Mesendoderm (in vitro differentiated cells): ENCODE measurements around the gene CTNND2.
"Not testable (repeated sequence)": the region's sequence is repeated elsewhere in the genome, so short reads cannot be mapped to it uniquely, and the experiment has no call there.

Experiments used
- DNase-seq: peaks from one replicate; pipeline ENCODE4 v3.0.0; 2013
- H2AK5ac ChIP-seq: 2 replicates; pipeline ENCODE4 v1.6.1; 2013; ENCODE audit warnings: low read length, inconsistent platforms
- H2BK120ac ChIP-seq: 2 replicates; pipeline ENCODE4 v1.6.1; 2013; ENCODE audit warnings: low read depth, mild to moderate bottlenecking, low read length, moderate library complexity, mixed read lengths
- H2BK15ac ChIP-seq: replicated peaks from 2 replicates; pipeline ENCODE4 v1.6.1; 2013; ENCODE audit warnings: low read depth, mild to moderate bottlenecking, moderate library complexity
- H2BK5ac ChIP-seq: 2 replicates; pipeline ENCODE4 v1.6.1; 2013; ENCODE audit warnings: low read length, inconsistent platforms
- H3K18ac ChIP-seq: 2 replicates; pipeline ENCODE4 v1.6.1; 2013; ENCODE audit warnings: mild to moderate bottlenecking, low read length, mixed read lengths
- H3K23ac ChIP-seq: one replicate; pipeline ENCODE4 v1.6.1; 2013; ENCODE audit warnings: low read length
- H3K27ac ChIP-seq: 2 replicates; pipeline ENCODE4 v1.5.1; 2013; ENCODE audit warnings: low read depth, mild to moderate bottlenecking, inconsistent platforms, low read length, moderate library complexity
- H3K27me3 ChIP-seq: 2 replicates; pipeline ENCODE4 v1.6.1; 2013; ENCODE audit warnings: low read length, control low read depth, mild to moderate bottlenecking, inconsistent platforms; ENCODE audit not compliant: insufficient read depth, poor library complexity
- H3K36me3 ChIP-seq: 2 replicates; pipeline ENCODE4 v1.6.1; 2013; ENCODE audit warnings: low read length, inconsistent platforms; ENCODE audit not compliant: control insufficient read depth, insufficient read depth
- H3K4ac ChIP-seq: one replicate; pipeline ENCODE4 v1.6.1; 2013; ENCODE audit warnings: low read depth, mild to moderate bottlenecking, low read length, moderate library complexity
- H3K4me1 ChIP-seq: 2 replicates; pipeline ENCODE4 v1.6.1; 2013; ENCODE audit warnings: low read depth, low read length, inconsistent platforms; ENCODE audit not compliant: control insufficient read depth
- H3K4me2 ChIP-seq: 2 replicates; pipeline ENCODE4 v1.6.1; 2013; ENCODE audit warnings: low read length
- H3K4me3 ChIP-seq: 2 replicates; pipeline ENCODE4 v1.5.1; 2013; ENCODE audit warnings: mild to moderate bottlenecking, low read length
- H3K56ac ChIP-seq: one replicate; pipeline ENCODE4 v1.6.1; 2013; ENCODE audit warnings: low read length
- H3K79me1 ChIP-seq: 2 replicates; pipeline ENCODE4 v1.6.1; 2013; ENCODE audit warnings: low read length, inconsistent platforms
- H3K79me2 ChIP-seq: 2 replicates; pipeline ENCODE4 v1.6.1; 2013; ENCODE audit warnings: mild to moderate bottlenecking, low read length; ENCODE audit not compliant: control insufficient read depth, insufficient read depth
- H3K9ac ChIP-seq: 2 replicates; pipeline ENCODE4 v1.6.1; 2013; ENCODE audit warnings: low read length, inconsistent platforms
- H4K5ac ChIP-seq: one replicate; pipeline ENCODE4 v1.6.1; 2013; ENCODE audit warnings: low read length
- H4K8ac ChIP-seq: one replicate; pipeline ENCODE4 v1.6.1; 2013; ENCODE audit warnings: low read depth, mild to moderate bottlenecking, control low read depth, low read length, moderate library complexity
- WGBS: extraction: QIAGEN DNeasy Blood & Tissue Kit; methylation state at CpG from one replicate; pipeline ENCODE4 v1.1.7; 2013; ENCODE audit warnings: low lambda C conversion rate, missing lambda C conversion rate; ENCODE audit not compliant: insufficient coverage; ENCODE audit errors: extremely low coverage; 5-methylcytosine and 5-hydroxymethylcytosine counted together

CTNND2 gene

DNA sequence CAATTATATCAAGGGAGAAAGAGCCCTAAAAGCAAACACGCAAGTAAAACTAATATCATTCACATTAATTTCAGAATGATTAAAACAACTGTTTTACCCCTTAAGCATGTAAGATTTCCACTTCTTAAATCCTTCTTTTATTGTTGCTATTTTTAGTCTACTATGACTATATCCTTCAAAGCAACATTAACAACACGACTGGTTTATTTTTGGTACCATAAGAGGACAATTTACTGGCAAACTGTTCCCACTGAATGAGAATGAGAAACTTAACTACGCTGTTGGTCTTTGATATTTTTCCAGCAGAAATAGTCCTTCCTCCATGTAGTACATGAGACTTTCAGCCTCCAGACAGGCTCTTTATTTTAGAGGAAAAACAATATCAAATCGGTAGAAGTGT lies 281.5 kb downstream of the CTNND2 start:
- no peak overlapping the region for H2BK5ac ChIP-seq
- H3K4me2 ChIP-seq, result no peak overlapping the region
- DNase-seq, result no peak
- no peak overlapping the region for H3K27ac ChIP-seq
- no peak overlapping the region for H3K23ac ChIP-seq
- H3K4me1 ChIP-seq, result no peaks in the 10 kb centered on the region
- no peak overlapping the region for H3K18ac ChIP-seq
- no peak overlapping the region for H3K9ac ChIP-seq
- no peak overlapping the region for H3K4me3 ChIP-seq
- no peak overlapping the region for H4K5ac ChIP-seq
- no peaks in the 10 kb centered on the region for H3K36me3 ChIP-seq
- no peak overlapping the region for H3K56ac ChIP-seq
- no peak overlapping the region for H2AK5ac ChIP-seq
- H3K27me3 ChIP-seq, result no peaks in the 10 kb centered on the region
- H2BK15ac ChIP-seq, result no peak overlapping the region
- no peak overlapping the region for H4K8ac ChIP-seq
- no peak overlapping the region for H2BK120ac ChIP-seq
- no peak overlapping the region for H3K4ac ChIP-seq
- H3K79me1 ChIP-seq, result no peaks in the 10 kb centered on the region
- no CpG with 5 or more reads among the region's 4 CpGs for WGBS
- H3K79me2 ChIP-seq, result no peaks in the 10 kb centered on the region

DNA sequence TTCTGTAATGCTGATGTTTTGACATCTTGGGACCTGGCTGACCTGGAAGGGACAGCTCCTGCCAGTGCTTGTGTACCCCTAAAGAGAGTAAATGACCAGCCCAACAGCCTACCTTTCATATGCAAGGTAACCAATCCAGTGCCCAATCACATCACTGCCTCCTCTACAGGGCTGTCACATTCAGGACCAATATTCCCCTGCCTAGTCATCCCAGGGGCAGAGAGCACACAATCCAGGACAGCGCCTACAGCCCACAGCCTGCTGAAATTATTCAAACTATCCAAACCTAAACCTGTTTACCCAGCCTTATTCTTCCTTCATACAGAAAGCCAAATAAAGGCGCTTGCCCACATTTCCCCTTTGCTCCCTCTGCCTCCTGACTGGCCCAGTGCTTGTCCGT lies 284.1 kb downstream of the CTNND2 start:
- no peaks in the 10 kb centered on the region for H3K79me1 ChIP-seq
- H3K4me2 ChIP-seq, result no peak overlapping the region
- H2AK5ac ChIP-seq, result no peak overlapping the region
- H2BK5ac ChIP-seq, result no peak overlapping the region
- H3K23ac ChIP-seq, result no peak overlapping the region
- no peaks in the 10 kb centered on the region for H3K36me3 ChIP-seq
- H3K79me2 ChIP-seq, result no peaks in the 10 kb centered on the region
- no peak overlapping the region for H3K4ac ChIP-seq
- H3K56ac ChIP-seq, result no peak overlapping the region
- H2BK15ac ChIP-seq, result no peak overlapping the region
- no peak for DNase-seq
- H3K27ac ChIP-seq, result no peak overlapping the region
- H4K8ac ChIP-seq, result no peak overlapping the region
- no CpG with 5 or more reads among the region's 3 CpGs for WGBS
- H3K18ac ChIP-seq, result no peak overlapping the region
- H2BK120ac ChIP-seq, result no peak overlapping the region
- H3K4me1 ChIP-seq, result no peaks in the 10 kb centered on the region
- H3K27me3 ChIP-seq, result no peaks in the 10 kb centered on the region
- H3K9ac ChIP-seq, result no peak overlapping the region
- no peak overlapping the region for H3K4me3 ChIP-seq
- no peak overlapping the region for H4K5ac ChIP-seq

DNA sequence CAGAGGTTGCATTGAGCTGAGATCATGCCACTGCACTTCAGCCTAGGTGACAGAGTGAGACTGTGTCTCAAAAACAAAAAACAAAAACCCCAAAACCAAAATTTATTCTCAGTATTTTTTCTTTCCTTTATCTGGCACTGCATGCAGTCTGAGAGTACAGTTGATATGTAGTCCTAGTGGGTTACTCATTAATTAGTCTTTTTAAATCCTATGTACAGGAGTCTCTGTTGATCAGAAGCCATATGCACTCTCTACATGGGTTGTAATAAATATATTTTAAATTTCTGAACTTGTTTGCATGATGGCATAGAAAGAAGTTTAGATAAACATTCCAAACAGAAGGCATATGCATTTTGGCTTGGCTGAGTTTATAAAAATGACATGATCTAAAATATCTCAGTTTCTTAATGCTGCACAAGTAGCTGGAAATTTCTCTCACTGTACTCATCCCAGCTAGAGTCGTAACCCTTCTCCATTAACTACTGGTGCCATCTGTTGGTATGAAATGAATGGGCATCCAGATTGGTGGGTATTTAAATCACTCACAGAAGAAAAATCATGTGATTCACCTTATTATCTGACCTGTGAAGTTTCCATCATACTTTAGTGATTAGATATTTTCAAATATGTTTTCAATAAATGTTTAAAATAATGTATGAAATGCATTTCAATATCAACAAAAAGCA lies 284.8 kb downstream of the CTNND2 start:
- H3K56ac ChIP-seq, result no peak overlapping the region
- no peak overlapping the region for H3K4ac ChIP-seq
- no peak overlapping the region for H2AK5ac ChIP-seq
- no peak overlapping the region for H3K4me2 ChIP-seq
- no peaks in the 10 kb centered on the region for H3K36me3 ChIP-seq
- no peak overlapping the region for H3K23ac ChIP-seq
- H3K27ac ChIP-seq, result no peak overlapping the region
- no peak overlapping the region for H3K18ac ChIP-seq
- H3K4me1 ChIP-seq, result no peaks in the 10 kb centered on the region
- no peak overlapping the region for H2BK15ac ChIP-seq
- no peak overlapping the region for H3K9ac ChIP-seq
- no peak overlapping the region for H4K5ac ChIP-seq
- peak; percentile 28 for DNase-seq
- no peaks in the 10 kb centered on the region for H3K79me1 ChIP-seq
- H4K8ac ChIP-seq, result no peak overlapping the region
- no peak overlapping the region for H3K4me3 ChIP-seq
- H3K79me2 ChIP-seq, result no peaks in the 10 kb centered on the region
- WGBS, result no CpG with 5 or more reads among the region's 1 CpG
- H2BK5ac ChIP-seq, result no peak overlapping the region
- no peaks in the 10 kb centered on the region for H3K27me3 ChIP-seq
- H2BK120ac ChIP-seq, result no peak overlapping the region

DNA sequence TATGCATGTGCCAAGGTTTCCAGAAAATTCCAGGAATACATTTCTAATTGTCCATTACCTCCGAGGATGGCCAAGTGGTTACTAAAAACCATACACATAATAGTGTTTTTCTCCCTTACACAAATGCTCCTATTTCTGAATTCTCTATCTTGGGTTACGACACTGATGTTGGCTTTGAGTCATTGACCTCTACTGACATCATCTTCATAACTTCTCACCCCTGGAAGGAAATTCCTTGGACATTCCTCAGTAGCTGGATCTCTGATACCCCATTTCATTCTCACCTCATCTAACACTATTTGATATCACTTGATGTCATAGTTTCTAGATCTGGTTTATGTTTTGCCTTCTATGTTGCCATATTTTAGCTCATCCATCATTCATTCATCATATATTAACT lies 287.2 kb downstream of the CTNND2 start:
- Histone ChIP-seq H2AK5ac (no peak overlapping the region), H3K23ac (no peak overlapping the region), H3K79me1 (no peaks in the 10 kb centered on the region), H2BK15ac (no peak overlapping the region), H4K8ac (no peak overlapping the region), H3K79me2 (no peaks in the 10 kb centered on the region), H3K4me3 (no peak overlapping the region), H3K56ac (no peak overlapping the region), H3K27ac (no peak overlapping the region), H3K4ac (no peak overlapping the region), H3K4me2 (no peak overlapping the region), H4K5ac (no peak overlapping the region), H3K36me3 (no peaks in the 10 kb centered on the region), H3K27me3 (no peaks in the 10 kb centered on the region), H3K9ac (no peak overlapping the region), H3K4me1 (no peaks in the 10 kb centered on the region), H3K18ac (no peak overlapping the region), H2BK120ac (no peak overlapping the region), H2BK5ac (no peak overlapping the region)
- WGBS, result no CpG with 5 or more reads among the region's 2 CpGs
- no peak for DNase-seq

DNA sequence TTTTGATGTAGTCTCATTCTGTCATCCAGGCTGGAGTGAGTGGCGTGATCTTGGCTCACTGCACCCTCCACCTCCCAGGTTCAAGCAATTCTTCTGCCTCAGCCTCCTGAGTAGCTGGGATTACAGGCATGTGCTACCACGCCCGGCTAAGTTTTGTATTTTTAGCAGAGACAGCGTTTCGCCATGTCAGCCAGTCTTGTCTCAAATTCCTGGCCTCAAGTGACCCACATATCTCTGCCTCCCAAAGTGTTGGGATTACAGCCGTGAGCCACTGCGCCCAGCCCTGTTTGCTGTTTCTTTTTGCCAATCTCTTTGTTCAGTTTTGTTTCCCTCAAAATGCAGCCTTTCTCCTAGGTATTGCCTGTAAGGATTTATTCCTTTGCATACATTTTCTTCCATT lies 287.6 kb downstream of the CTNND2 start:
- not testable (repeated sequence) for H3K18ac ChIP-seq, DNase-seq, H3K27ac ChIP-seq, H2BK15ac ChIP-seq, H3K4me2 ChIP-seq, H3K9ac ChIP-seq, H3K4ac ChIP-seq, H3K36me3 ChIP-seq, H3K4me1 ChIP-seq, H3K79me1 ChIP-seq, H3K23ac ChIP-seq, H2BK120ac ChIP-seq, H2AK5ac ChIP-seq, H3K56ac ChIP-seq, H3K27me3 ChIP-seq, H3K79me2 ChIP-seq, H4K5ac ChIP-seq, H2BK5ac ChIP-seq, H4K8ac ChIP-seq, H3K4me3 ChIP-seq
- WGBS, result no CpG with 5 or more reads among the region's 7 CpGs

DNA sequence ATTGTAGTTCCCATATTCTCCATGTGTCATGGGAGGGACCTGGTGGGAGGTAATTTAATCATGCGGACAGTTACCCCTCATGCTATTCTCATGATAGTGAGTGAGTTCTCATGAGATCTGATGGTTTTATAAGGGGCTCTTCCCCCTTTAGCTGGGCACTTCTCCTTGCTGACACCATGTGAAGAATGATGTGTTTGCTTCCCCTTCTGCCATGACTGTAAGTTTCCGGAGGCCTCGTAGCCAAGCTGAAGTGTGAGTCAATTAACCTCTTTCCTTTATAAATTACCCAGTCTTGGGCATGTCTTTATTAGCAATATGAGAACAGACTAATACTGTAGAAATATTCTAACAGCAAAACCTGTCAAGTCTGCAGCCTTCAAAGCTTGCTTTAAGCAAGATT lies 293.2 kb downstream of the CTNND2 start:
- H3K18ac ChIP-seq, result no peak overlapping the region
- DNase-seq, result no peak
- H3K79me1 ChIP-seq, result no peaks in the 10 kb centered on the region
- no peaks in the 10 kb centered on the region for H3K4me1 ChIP-seq
- H3K56ac ChIP-seq, result no peak overlapping the region
- no peak overlapping the region for H3K4me3 ChIP-seq
- no peak overlapping the region for H4K8ac ChIP-seq
- no peak overlapping the region for H4K5ac ChIP-seq
- no peaks in the 10 kb centered on the region for H3K79me2 ChIP-seq
- H3K4me2 ChIP-seq, result no peak overlapping the region
- H3K27ac ChIP-seq, result no peak overlapping the region
- no peaks in the 10 kb centered on the region for H3K36me3 ChIP-seq
- H3K4ac ChIP-seq, result no peak overlapping the region
- no peak overlapping the region for H3K23ac ChIP-seq
- no peak overlapping the region for H2BK15ac ChIP-seq
- no CpG with 5 or more reads among the region's 3 CpGs for WGBS
- no peak overlapping the region for H2AK5ac ChIP-seq
- H3K27me3 ChIP-seq, result no peaks in the 10 kb centered on the region
- no peak overlapping the region for H2BK120ac ChIP-seq
- H3K9ac ChIP-seq, result no peak overlapping the region
- H2BK5ac ChIP-seq, result no peak overlapping the region
